Measurements from ENCODE around the gene HRH2. TPM values are rescaled to one million over a fixed set of nuclear protein-coding genes. Genes with fewer than 3 reads are reported as not detected.
"Not testable (repeated sequence)": the region's sequence is repeated elsewhere in the genome, so short reads cannot be mapped to it uniquely, and the experiment has no call there.

Gene HRH2
- total RNA-seq, 2 experiments from 2014 or later, result 26.8 to 29.0 TPM

GRCh38 chr5:175627005-175627404, 30.9 kb upstream of the HRH2 start:
- Mint-ChIP-seq H3K9me3 (peaks cover 18% of the 10 kb centered on the region), H3K36me3 (peaks cover 7% of the 10 kb centered on the region), H3K27ac (no peak overlapping the region), H3K4me3 (no peak overlapping the region), H3K4me1 (no peaks in the 10 kb centered on the region), H3K27me3 (peaks cover 3% of the 10 kb centered on the region)
- POLR2A ChIA-PET, result no interaction called here
- ATAC-seq (ENCODE audit: low read depth) (no peak), DNase-seq (no peak)

- H3K4me1 Mint-ChIP-seq, result no peaks in the 10 kb centered on the region
- H3K36me3 Mint-ChIP-seq, result peaks cover 7% of the 10 kb centered on the region
- no peak for DNase-seq
- peaks cover 3% of the 10 kb centered on the region for H3K27me3 Mint-ChIP-seq
- H3K9me3 Mint-ChIP-seq, result peaks cover 17% of the 10 kb centered on the region
- POLR2A ChIA-PET, result no interaction called here
- no peak overlapping the region for H3K27ac Mint-ChIP-seq
- H3K4me3 Mint-ChIP-seq, result no peak overlapping the region
- no peak for ATAC-seq (ENCODE audit: low read depth)
Observed at GRCh38 chr5:175627739-175628138, 30.1 kb upstream of the HRH2 start.

DNA sequence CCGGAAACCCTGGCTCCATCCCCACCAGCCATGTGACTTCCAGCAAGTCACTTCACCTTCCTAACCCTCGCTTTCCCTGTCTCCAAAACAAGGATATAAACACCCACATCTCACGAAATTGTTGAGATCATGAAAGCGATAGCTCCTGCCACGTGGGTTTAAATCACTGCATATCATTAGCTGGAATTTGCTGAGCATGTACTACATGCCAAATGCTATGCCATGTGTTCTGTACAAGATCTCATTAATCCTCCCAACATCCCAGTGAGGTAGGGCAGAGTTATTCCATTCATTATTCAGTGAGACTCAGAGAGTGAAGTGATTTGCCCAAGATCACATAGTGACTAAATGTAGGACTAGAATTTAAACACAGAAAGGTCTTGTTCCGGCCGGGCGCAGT, 29.2 kb upstream of the HRH2 start:
- POLR2A ChIA-PET, result no interaction called here
- no peak overlapping the region for H3K4me3 Mint-ChIP-seq
- peaks cover 18% of the 10 kb centered on the region for H3K9me3 Mint-ChIP-seq
- no peaks in the 10 kb centered on the region for H3K4me1 Mint-ChIP-seq
- H3K27me3 Mint-ChIP-seq, result peaks cover 3% of the 10 kb centered on the region
- DNase-seq (no peak), ATAC-seq (ENCODE audit: low read depth) (no peak)
- H3K27ac Mint-ChIP-seq, result no peak overlapping the region
- peaks cover 12% of the 10 kb centered on the region for H3K36me3 Mint-ChIP-seq

- Mint-ChIP-seq H3K4me3 (no peak overlapping the region), H3K4me1 (no peaks in the 10 kb centered on the region)
Observed at GRCh38 chr5:175629261-175629660, 28.6 kb upstream of the HRH2 start.

DNA sequence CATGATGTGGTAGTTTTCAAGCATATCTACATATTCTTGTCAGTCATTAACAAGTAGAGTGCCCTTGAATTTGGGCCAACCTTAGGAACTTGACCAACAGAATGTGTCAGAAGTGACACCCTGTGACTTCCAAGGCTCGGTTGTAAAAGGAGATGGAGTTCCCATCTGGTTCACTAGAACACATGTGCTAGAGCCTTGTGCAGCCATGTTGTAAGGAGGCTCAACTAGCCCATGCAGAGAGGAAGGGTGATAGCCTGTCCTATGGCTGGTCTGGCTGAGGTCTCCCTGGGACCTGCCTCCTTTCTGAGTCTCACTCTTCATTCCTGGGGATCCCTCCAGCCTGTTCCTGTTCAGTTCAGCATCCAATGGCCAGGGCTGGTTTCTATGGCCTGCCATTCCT, 28.1 kb upstream of the HRH2 start:
- Mint-ChIP-seq H3K4me3 (no peak overlapping the region), H3K9me3 (peaks cover 20% of the 10 kb centered on the region), H3K27me3 (peaks cover 3% of the 10 kb centered on the region), H3K4me1 (no peaks in the 10 kb centered on the region), H3K27ac (no peak overlapping the region), H3K36me3 (peaks cover 12% of the 10 kb centered on the region)
- POLR2A ChIA-PET, result no interaction called here
- no peak for DNase-seq
- ATAC-seq (ENCODE audit: low read depth), result no peak

More at GRCh38 chr5:175629261-175629660, 28.6 kb upstream of the HRH2 start:
- POLR2A ChIA-PET, result no interaction called here
- no peak overlapping the region for H3K27ac Mint-ChIP-seq
- no peak for ATAC-seq (ENCODE audit: low read depth)
- peaks cover 3% of the 10 kb centered on the region for H3K27me3 Mint-ChIP-seq
- peaks cover 19% of the 10 kb centered on the region for H3K9me3 Mint-ChIP-seq
- DNase-seq, result no peak
- H3K36me3 Mint-ChIP-seq, result peaks cover 12% of the 10 kb centered on the region

GRCh38 chr5:175635854-175636584, 21.9 kb upstream of the HRH2 start:
- DNase-seq, result no peak
- peaks cover 16% of the 10 kb centered on the region for H3K27me3 Mint-ChIP-seq
- no peak overlapping the region for H3K27ac Mint-ChIP-seq
- no peak overlapping the region for H3K4me3 Mint-ChIP-seq
- peaks cover 7% of the 10 kb centered on the region for H3K9me3 Mint-ChIP-seq
- peaks cover 16% of the 10 kb centered on the region for H3K4me1 Mint-ChIP-seq
- POLR2A ChIA-PET, result no interaction called here
- peaks cover 7% of the 10 kb centered on the region for H3K36me3 Mint-ChIP-seq
- ATAC-seq (ENCODE audit: low read depth), result no peak

DNA sequence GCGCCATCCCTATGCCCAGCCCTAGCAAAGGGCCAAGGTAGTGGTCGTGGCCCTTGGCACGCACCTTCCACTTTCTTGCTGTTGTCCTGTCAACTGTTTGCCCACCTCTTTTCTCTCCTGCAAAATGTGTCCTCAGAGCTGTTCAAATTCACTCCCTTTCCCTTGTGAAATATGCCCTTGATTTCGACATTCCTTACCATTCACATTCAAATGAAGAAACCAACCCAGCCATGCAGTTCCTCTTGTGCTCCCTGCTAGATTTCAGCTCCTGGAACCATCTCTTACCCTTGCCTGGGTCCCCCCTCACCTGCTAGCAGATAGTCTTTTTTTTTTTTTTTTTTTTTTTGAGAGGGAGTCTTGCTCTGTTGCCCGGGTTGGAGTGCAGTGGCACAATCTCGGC, 19.6 kb upstream of the HRH2 start:
- POLR2A ChIA-PET, result interaction anchor here (0.9 kb wide), 1 partner anchor 19 kb away, joined by 3 read pairs; no protein-coding TSS in a partner anchor
- no peak for ATAC-seq (ENCODE audit: low read depth)
- H3K9me3 Mint-ChIP-seq, result peaks cover 7% of the 10 kb centered on the region
- peaks cover 18% of the 10 kb centered on the region for H3K27me3 Mint-ChIP-seq
- no peak overlapping the region for H3K4me3 Mint-ChIP-seq
- DNase-seq, result no peak
- peaks cover 3% of the 10 kb centered on the region for H3K36me3 Mint-ChIP-seq
- H3K27ac Mint-ChIP-seq, result no peak overlapping the region
- H3K4me1 Mint-ChIP-seq, result peaks cover 17% of the 10 kb centered on the region

- POLR2A ChIA-PET, result no interaction called here
- Mint-ChIP-seq H3K4me3 (peak overlapping the region; percentile 73), H3K27me3 (peaks cover 18% of the 10 kb centered on the region), H3K9me3 (peaks cover 3% of the 10 kb centered on the region), H3K4me1 (peaks cover 17% of the 10 kb centered on the region), H3K36me3 (peaks cover 1% of the 10 kb centered on the region), H3K27ac (peak overlapping the region; percentile 93)
- peak; percentile 91 for ATAC-seq (ENCODE audit: low read depth)
- DNase-seq, result no peak
Observed at GRCh38 chr5:175640106-175640775, 17.6 kb upstream of the HRH2 start.

DNA sequence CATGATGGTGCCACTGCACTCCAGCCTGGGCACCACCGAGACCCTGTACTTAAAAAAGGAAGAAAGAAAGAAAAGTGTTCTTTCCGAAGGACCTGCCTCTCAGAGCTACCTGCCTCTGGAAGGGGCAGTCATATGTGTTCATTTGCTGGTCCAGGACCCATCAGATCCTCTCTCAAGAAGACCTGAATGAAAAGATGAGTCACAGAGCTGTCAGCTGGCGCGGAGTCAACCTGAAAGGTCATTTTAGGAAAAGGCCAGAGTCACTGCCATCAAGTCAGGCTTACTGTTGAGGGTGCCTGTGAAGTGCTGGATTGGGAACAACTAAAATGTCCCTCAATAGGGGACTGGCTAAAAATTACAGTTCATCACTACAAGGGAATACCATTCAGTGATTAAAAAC, 14.9 kb upstream of the HRH2 start:
- Mint-ChIP-seq H3K4me3 (no peak overlapping the region), H3K9me3 (peaks cover 8% of the 10 kb centered on the region), H3K27me3 (peaks cover 7% of the 10 kb centered on the region), H3K4me1 (peaks cover 18% of the 10 kb centered on the region), H3K36me3 (peaks cover 13% of the 10 kb centered on the region), H3K27ac (no peak overlapping the region)
- POLR2A ChIA-PET, result interaction anchor here (0.7 kb wide), 1 partner anchor 126 kb away, joined by 4 read pairs; no protein-coding TSS in a partner anchor
- no peak for DNase-seq
- no peak for ATAC-seq (ENCODE audit: low read depth)

DNA sequence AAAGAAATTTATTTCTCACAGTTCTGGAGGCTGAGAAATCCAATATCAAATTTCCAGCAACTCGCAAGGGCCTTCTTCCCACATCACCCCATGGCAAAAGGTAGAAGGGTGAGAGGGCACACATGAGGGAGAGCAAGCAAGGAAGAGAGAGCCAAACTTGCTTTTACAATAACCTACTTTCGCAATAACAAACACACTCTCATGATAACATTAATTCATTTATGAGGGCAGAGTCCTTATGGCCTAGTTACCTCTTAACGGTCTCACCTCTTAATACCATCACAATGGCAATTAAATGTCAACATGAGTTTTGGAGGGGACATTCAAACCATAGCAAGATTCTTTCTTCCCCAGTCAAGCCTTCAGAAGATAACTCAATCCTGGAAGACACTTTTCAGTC, 11.6 kb upstream of the HRH2 start:
- peaks cover 7% of the 10 kb centered on the region for H3K27me3 Mint-ChIP-seq
- DNase-seq (no peak), ATAC-seq (ENCODE audit: low read depth) (no peak)
- peaks cover 11% of the 10 kb centered on the region for H3K4me1 Mint-ChIP-seq
- no peak overlapping the region for H3K27ac Mint-ChIP-seq
- no peak overlapping the region for H3K4me3 Mint-ChIP-seq
- peaks cover 25% of the 10 kb centered on the region for H3K9me3 Mint-ChIP-seq
- H3K36me3 Mint-ChIP-seq, result peaks cover 37% of the 10 kb centered on the region
- POLR2A ChIA-PET, result no interaction called here

DNA sequence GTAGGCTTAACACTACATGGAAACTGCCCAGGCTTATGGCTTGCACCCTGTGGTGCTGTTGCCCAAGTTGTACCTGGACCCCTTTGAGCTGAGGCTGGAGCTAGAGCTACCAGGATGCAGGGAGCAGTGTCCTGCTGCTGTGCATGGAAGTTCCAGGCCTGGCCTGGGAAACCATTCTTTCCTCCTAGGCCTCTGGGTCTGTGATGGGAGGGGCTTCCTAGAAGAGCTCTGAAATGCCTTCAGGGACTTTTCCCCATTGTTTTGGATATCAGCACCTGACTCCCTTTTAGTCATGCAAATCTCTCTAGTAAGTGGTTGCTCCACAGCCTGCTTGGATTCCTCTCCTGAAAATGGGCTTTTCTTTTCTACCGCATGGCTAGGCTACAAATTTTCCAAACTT, 7.9 kb upstream of the HRH2 start:
- peaks cover 48% of the 10 kb centered on the region for H3K36me3 Mint-ChIP-seq
- H3K4me3 Mint-ChIP-seq, result no peak overlapping the region
- ATAC-seq (ENCODE audit: low read depth), result no peak
- peaks cover 28% of the 10 kb centered on the region for H3K9me3 Mint-ChIP-seq
- no peak overlapping the region for H3K27ac Mint-ChIP-seq
- no peak for DNase-seq
- POLR2A ChIA-PET, result no interaction called here
- H3K27me3 Mint-ChIP-seq, result peaks cover 7% of the 10 kb centered on the region
- peaks cover 48% of the 10 kb centered on the region for H3K4me1 Mint-ChIP-seq

DNA sequence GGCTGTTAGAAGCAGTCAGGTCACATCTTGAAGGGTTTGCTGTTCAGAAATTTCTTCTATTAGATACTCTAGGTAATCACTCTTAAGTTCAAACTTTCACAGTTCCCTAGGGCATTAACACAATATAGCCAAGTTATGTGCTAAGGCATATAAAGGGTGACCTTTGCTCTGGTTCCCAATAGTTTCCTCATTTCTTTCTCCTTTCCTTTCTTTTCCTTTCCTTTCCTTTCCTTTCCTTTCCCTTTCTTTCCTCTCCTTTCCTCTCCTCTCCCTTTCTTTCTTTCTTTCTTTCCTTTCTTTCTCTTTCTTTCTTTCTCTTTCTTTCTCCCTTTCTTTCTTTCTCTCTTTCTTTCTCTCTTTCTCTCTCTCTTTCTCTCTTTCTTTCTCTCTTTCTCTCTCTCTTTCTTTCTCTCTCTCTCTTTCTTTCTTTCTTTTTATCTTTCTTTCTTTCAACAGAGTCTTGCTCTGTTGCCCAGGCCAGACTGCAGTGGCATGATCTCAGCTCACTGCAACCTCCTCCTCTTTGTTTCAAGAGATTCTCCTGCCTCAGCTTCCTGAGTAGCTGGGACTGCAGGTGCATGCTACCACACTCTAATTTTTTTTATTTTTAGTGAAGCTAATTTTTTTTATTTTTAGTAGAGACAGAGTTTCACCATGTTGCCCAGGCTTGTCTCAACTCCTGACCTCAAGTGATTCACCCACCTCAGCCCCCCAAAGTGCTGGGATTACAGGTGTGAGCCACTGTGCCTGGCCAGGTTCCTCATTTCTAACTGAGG, 7.3 kb upstream of the HRH2 start:
- not testable (repeated sequence) for DNase-seq; H3K27me3 Mint-ChIP-seq; ATAC-seq (ENCODE audit: low read depth); H3K4me3 Mint-ChIP-seq
- Mint-ChIP-seq H3K4me1 (peaks cover 54% of the 10 kb centered on the region), H3K36me3 (peaks cover 50% of the 10 kb centered on the region), H3K9me3 (peaks cover 28% of the 10 kb centered on the region), H3K27ac (peak overlapping the region; percentile 36)
- POLR2A ChIA-PET, result interaction anchor here (0.7 kb wide), 2 partner anchors 14 to 91 kb away, joined by 3 to 4 read pairs; no protein-coding TSS in a partner anchor

Measured in activated naive CD8-positive, alpha-beta T cell treated with anti-CD3 and anti-CD28 coated beads, Interleukin-2, amount 10 ng/mL, durations not matched to agents 7 days and 5 days (primary cell).